Activated naive CD8-positive, alpha-beta T cell (primary cell): ENCODE results near the gene C1QTNF1.

ENCODE experiments used
- H3K27ac Mint-ChIP-seq: one replicate; pipeline ENCODE4 v1.8.0; 2021; ENCODE audit warnings: mixed read lengths
- H3K27me3 Mint-ChIP-seq: one replicate; pipeline ENCODE4 v1.8.0; 2021; ENCODE audit warnings: mixed read lengths
- H3K36me3 Mint-ChIP-seq: one replicate; pipeline ENCODE4 v1.8.0; 2021; ENCODE audit warnings: mixed read lengths
- H3K4me1 Mint-ChIP-seq: one replicate; pipeline ENCODE4 v1.8.0; 2021; ENCODE audit warnings: low read depth, mixed read lengths
- H3K4me3 Mint-ChIP-seq: one replicate; pipeline ENCODE4 v1.8.0; 2021; ENCODE audit warnings: mild to moderate bottlenecking, mixed read lengths
- H3K9me3 Mint-ChIP-seq: one replicate; pipeline ENCODE4 v1.8.0; 2021; ENCODE audit warnings: low read depth, mixed read lengths

The C1QTNF1 gene

GRCh38 chr17:79086609-79087427 is 62.8 kb downstream of the C1QTNF1 start:
- H3K36me3 Mint-ChIP-seq = no peaks in the 10 kb centered on the region
- H3K4me3 Mint-ChIP-seq = no peak overlapping the region
- H3K27ac Mint-ChIP-seq = no peak overlapping the region
- no peaks in the 10 kb centered on the region for H3K4me1 Mint-ChIP-seq
- H3K9me3 Mint-ChIP-seq = no peaks in the 10 kb centered on the region
- H3K27me3 Mint-ChIP-seq = no peaks in the 10 kb centered on the region

- Mint-ChIP-seq H3K27ac (no peak overlapping the region), H3K4me3 (no peak overlapping the region), H3K4me1 (peaks cover 2% of the 10 kb centered on the region), H3K36me3 (no peaks in the 10 kb centered on the region), H3K9me3 (no peaks in the 10 kb centered on the region), H3K27me3 (no peaks in the 10 kb centered on the region)
Observed at GRCh38 chr17:79087428-79088143, 63.6 kb downstream of the C1QTNF1 start.

GRCh38 chr17:79088247-79088996 is 64.5 kb downstream of the C1QTNF1 start:
- Mint-ChIP-seq H3K9me3 (no peaks in the 10 kb centered on the region), H3K4me1 (peaks cover 6% of the 10 kb centered on the region), H3K36me3 (no peaks in the 10 kb centered on the region), H3K4me3 (no peak overlapping the region), H3K27me3 (no peaks in the 10 kb centered on the region), H3K27ac (no peak overlapping the region)

GRCh38 chr17:79088997-79089328 is 65.0 kb downstream of the C1QTNF1 start:
- peaks cover 2% of the 10 kb centered on the region for H3K27me3 Mint-ChIP-seq

GRCh38 chr17:79089720-79090442 is 65.9 kb downstream of the C1QTNF1 start:
- H3K27ac Mint-ChIP-seq = no peak overlapping the region
- peaks cover 5% of the 10 kb centered on the region for H3K27me3 Mint-ChIP-seq
- no peaks in the 10 kb centered on the region for H3K9me3 Mint-ChIP-seq
- peaks cover 8% of the 10 kb centered on the region for H3K4me1 Mint-ChIP-seq
- H3K36me3 Mint-ChIP-seq = no peaks in the 10 kb centered on the region
- H3K4me3 Mint-ChIP-seq = no peak overlapping the region

More at GRCh38 chr17:79088997-79089328, 65.0 kb downstream of the C1QTNF1 start:
- H3K9me3 Mint-ChIP-seq = no peaks in the 10 kb centered on the region
- no peaks in the 10 kb centered on the region for H3K36me3 Mint-ChIP-seq
- H3K27ac Mint-ChIP-seq = no peak overlapping the region
- H3K4me1 Mint-ChIP-seq = peaks cover 8% of the 10 kb centered on the region
- no peak overlapping the region for H3K4me3 Mint-ChIP-seq

- Mint-ChIP-seq H3K27me3 (peaks cover 5% of the 10 kb centered on the region), H3K9me3 (no peaks in the 10 kb centered on the region), H3K36me3 (no peaks in the 10 kb centered on the region), H3K4me1 (peaks cover 8% of the 10 kb centered on the region), H3K4me3 (no peak overlapping the region), H3K27ac (no peak overlapping the region)
Observed at GRCh38 chr17:79090443-79091225, 66.7 kb downstream of the C1QTNF1 start.

- peaks cover 8% of the 10 kb centered on the region for H3K4me1 Mint-ChIP-seq
- H3K27me3 Mint-ChIP-seq = peaks cover 9% of the 10 kb centered on the region
- H3K36me3 Mint-ChIP-seq = no peaks in the 10 kb centered on the region
- no peak overlapping the region for H3K4me3 Mint-ChIP-seq
- H3K9me3 Mint-ChIP-seq = no peaks in the 10 kb centered on the region
- H3K27ac Mint-ChIP-seq = no peak overlapping the region
Observed at GRCh38 chr17:79091226-79091670, 67.3 kb downstream of the C1QTNF1 start.

GRCh38 chr17:79092567-79092966 is 68.6 kb downstream of the C1QTNF1 start:
- no peaks in the 10 kb centered on the region for H3K36me3 Mint-ChIP-seq
- peaks cover 9% of the 10 kb centered on the region for H3K27me3 Mint-ChIP-seq
- H3K9me3 Mint-ChIP-seq = no peaks in the 10 kb centered on the region
- peaks cover 8% of the 10 kb centered on the region for H3K4me1 Mint-ChIP-seq
- H3K4me3 Mint-ChIP-seq = no peak overlapping the region
- no peak overlapping the region for H3K27ac Mint-ChIP-seq

- Mint-ChIP-seq H3K36me3 (no peaks in the 10 kb centered on the region), H3K27me3 (peaks cover 14% of the 10 kb centered on the region), H3K9me3 (no peaks in the 10 kb centered on the region), H3K4me3 (no peak overlapping the region), H3K27ac (no peak overlapping the region), H3K4me1 (peaks cover 13% of the 10 kb centered on the region)
Observed at GRCh38 chr17:79093270-79093669, 69.3 kb downstream of the C1QTNF1 start.

- Mint-ChIP-seq H3K36me3 (no peaks in the 10 kb centered on the region), H3K9me3 (no peaks in the 10 kb centered on the region), H3K27ac (no peak overlapping the region), H3K27me3 (peaks cover 15% of the 10 kb centered on the region), H3K4me3 (no peak overlapping the region), H3K4me1 (peaks cover 13% of the 10 kb centered on the region)
Observed at GRCh38 chr17:79094261-79094660, 70.3 kb downstream of the C1QTNF1 start.

GRCh38 chr17:79095345-79096055 is 71.5 kb downstream of the C1QTNF1 start:
- H3K4me3 Mint-ChIP-seq = no peak overlapping the region
- H3K4me1 Mint-ChIP-seq = peaks cover 13% of the 10 kb centered on the region
- no peaks in the 10 kb centered on the region for H3K9me3 Mint-ChIP-seq
- no peaks in the 10 kb centered on the region for H3K36me3 Mint-ChIP-seq
- peaks cover 15% of the 10 kb centered on the region for H3K27me3 Mint-ChIP-seq
- no peak overlapping the region for H3K27ac Mint-ChIP-seq

- H3K27ac Mint-ChIP-seq = no peak overlapping the region
- H3K27me3 Mint-ChIP-seq = peaks cover 15% of the 10 kb centered on the region
Observed at GRCh38 chr17:79096477-79096876, 72.5 kb downstream of the C1QTNF1 start.

GRCh38 chr17:79097226-79098055 is 73.5 kb downstream of the C1QTNF1 start:
- H3K27ac Mint-ChIP-seq = no peak overlapping the region
- no peaks in the 10 kb centered on the region for H3K9me3 Mint-ChIP-seq
- H3K4me1 Mint-ChIP-seq = peaks cover 11% of the 10 kb centered on the region
- H3K4me3 Mint-ChIP-seq = peak overlapping the region; percentile 61
- H3K27me3 Mint-ChIP-seq = peaks cover 15% of the 10 kb centered on the region
- no peaks in the 10 kb centered on the region for H3K36me3 Mint-ChIP-seq

More at GRCh38 chr17:79096477-79096876, 72.5 kb downstream of the C1QTNF1 start:
- H3K36me3 Mint-ChIP-seq = no peaks in the 10 kb centered on the region
- H3K4me3 Mint-ChIP-seq = no peak overlapping the region
- H3K9me3 Mint-ChIP-seq = no peaks in the 10 kb centered on the region
- peaks cover 13% of the 10 kb centered on the region for H3K4me1 Mint-ChIP-seq
